ENCODE data around the gene CERS6. TPM values are rescaled to one million over a fixed set of nuclear protein-coding genes. Genes with fewer than 3 reads are reported as not detected.
A peak's percentile ranks its signal among the peaks of the same experiment; 100 is the strongest.

The CERS6 gene
- polyA plus RNA-seq, 4 donors: 6.8 to 55.4 (median 21.9) TPM

GRCh38 chr2:168710754-168711467 lies 254.8 kb downstream of the CERS6 start:
- H3K9me3 ChIP-seq (ENCODE audit: control insufficient read depth in 2 of 2, insufficient read depth in 1 of 2, low read depth in 1 of 2, low read length in 1 of 2): peaks cover 0 to 7% of the 10 kb centered on the region in 2 donors
- H3K27me3 ChIP-seq (ENCODE audit: control insufficient read depth in 3 of 3, insufficient read depth in 3 of 3, low read length in 3 of 3): no peaks in the 10 kb centered on the region
- H3K4me3 ChIP-seq (ENCODE audit: low read depth in 1 of 3, low read length in 3 of 3): no peak overlapping the region
- FAIRE-seq (no peak), DNase-seq (peak in 1 of 2 donors; percentile 53)
- H3K36me3 ChIP-seq (ENCODE audit: control insufficient read depth in 3 of 3, insufficient read depth in 2 of 3, low read depth in 1 of 3, low read length in 3 of 3): peaks cover 0 to 2% (median 0%) of the 10 kb centered on the region in 3 donors
- 80 to 86% (median 83%) methylated on average over 4 of the region's 4 CpGs for WGBS, 3 donors
- peaks cover 0 to 44% (median 2%) of the 10 kb centered on the region in 3 donors for H3K4me1 ChIP-seq (ENCODE audit: control insufficient read depth in 3 of 3, insufficient read depth in 2 of 3, low read depth in 1 of 3, low read length in 2 of 3)
- peak overlapping the region in 1 of 3 donors; percentile 56 for H3K27ac ChIP-seq (ENCODE audit: low read depth in 1 of 3, low read length in 2 of 3)

GRCh38 chr2:168712053-168712452 lies 256.0 kb downstream of the CERS6 start:
- Histone ChIP-seq H3K9me3 (ENCODE audit: control insufficient read depth in 2 of 2, insufficient read depth in 1 of 2, low read depth in 1 of 2, low read length in 1 of 2) (peaks cover 0 to 7% of the 10 kb centered on the region in 2 donors), H3K27me3 (ENCODE audit: control insufficient read depth in 3 of 3, insufficient read depth in 3 of 3, low read length in 3 of 3) (no peaks in the 10 kb centered on the region), H3K36me3 (ENCODE audit: control insufficient read depth in 3 of 3, insufficient read depth in 2 of 3, low read depth in 1 of 3, low read length in 3 of 3) (peaks cover 0 to 2% (median 0%) of the 10 kb centered on the region in 3 donors), H3K4me3 (ENCODE audit: low read depth in 1 of 3, low read length in 3 of 3) (no peak overlapping the region), H3K27ac (ENCODE audit: low read depth in 1 of 3, low read length in 2 of 3) (peak overlapping the region in 1 of 3 donors; percentile 15), H3K4me1 (ENCODE audit: control insufficient read depth in 3 of 3, insufficient read depth in 2 of 3, low read depth in 1 of 3, low read length in 2 of 3) (peaks cover 0 to 37% (median 2%) of the 10 kb centered on the region in 3 donors)
- 38 to 56% (median 56%) methylated on average over 1 of the region's 1 CpG for WGBS, 3 donors
- DNase-seq (no peak), FAIRE-seq (no peak)

DNA sequence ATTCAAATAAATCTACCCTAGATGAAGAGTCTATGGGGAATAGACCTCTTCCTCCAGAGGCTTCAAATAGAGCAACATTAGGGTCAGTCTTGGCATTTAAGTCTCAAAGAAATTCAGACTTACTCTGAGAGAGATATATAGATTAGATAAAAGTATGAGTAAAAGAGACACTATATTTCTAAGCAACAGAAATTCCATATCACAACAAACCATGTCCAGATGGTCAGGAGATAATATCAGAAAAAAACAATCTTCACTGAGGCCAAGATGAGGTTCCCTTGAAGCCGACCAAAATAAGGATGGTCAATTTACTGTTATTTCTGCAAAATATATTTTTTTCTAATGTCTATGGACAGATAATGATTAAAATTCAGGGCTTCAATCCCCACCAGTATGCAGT lies 257.3 kb downstream of the CERS6 start:
- H3K36me3 ChIP-seq (ENCODE audit: control insufficient read depth in 3 of 3, insufficient read depth in 2 of 3, low read depth in 1 of 3, low read length in 3 of 3): peaks cover 0 to 2% (median 0%) of the 10 kb centered on the region in 3 donors
- H3K4me1 ChIP-seq (ENCODE audit: control insufficient read depth in 3 of 3, insufficient read depth in 2 of 3, low read depth in 1 of 3, low read length in 2 of 3): peaks cover 0 to 27% (median 2%) of the 10 kb centered on the region in 3 donors
- FAIRE-seq (no peak), DNase-seq (no peak)
- WGBS, 3 donors: 87 to 94% (median 87%) methylated on average over 1 of the region's 1 CpG
- H3K27ac ChIP-seq (ENCODE audit: low read depth in 1 of 3, low read length in 2 of 3): no peak overlapping the region
- no peak overlapping the region for H3K4me3 ChIP-seq (ENCODE audit: low read depth in 1 of 3, low read length in 3 of 3)
- peaks cover 0 to 7% of the 10 kb centered on the region in 2 donors for H3K9me3 ChIP-seq (ENCODE audit: control insufficient read depth in 2 of 2, insufficient read depth in 1 of 2, low read depth in 1 of 2, low read length in 1 of 2)
- no peaks in the 10 kb centered on the region for H3K27me3 ChIP-seq (ENCODE audit: control insufficient read depth in 3 of 3, insufficient read depth in 3 of 3, low read length in 3 of 3)

DNA sequence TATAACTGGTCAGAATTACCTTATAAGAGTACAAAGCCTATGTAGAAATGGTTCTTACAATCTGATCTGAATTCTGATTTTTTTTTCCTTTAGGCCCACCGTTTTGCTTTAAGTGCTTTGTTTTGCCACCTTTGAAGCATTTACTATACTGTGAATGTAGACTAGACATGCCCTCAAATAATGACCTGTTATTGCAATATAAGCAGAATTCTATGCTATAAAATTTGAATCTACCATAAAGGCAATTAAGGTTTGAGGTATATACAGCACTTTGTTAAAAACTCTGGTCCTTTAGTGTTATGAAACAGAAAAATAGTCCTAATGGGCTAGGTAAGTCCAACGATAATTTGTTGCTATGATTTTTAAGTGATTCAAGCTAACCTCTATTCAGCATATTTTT lies 259.8 kb downstream of the CERS6 start:
- H3K36me3 ChIP-seq (ENCODE audit: control insufficient read depth in 3 of 3, insufficient read depth in 2 of 3, low read depth in 1 of 3, low read length in 3 of 3): peaks cover 0 to 4% (median 2%) of the 10 kb centered on the region in 3 donors
- peaks cover 0 to 7% of the 10 kb centered on the region in 2 donors for H3K9me3 ChIP-seq (ENCODE audit: control insufficient read depth in 2 of 2, insufficient read depth in 1 of 2, low read depth in 1 of 2, low read length in 1 of 2)
- WGBS, 3 donors: 88 to 91% (median 90%) methylated on average over 2 of the region's 2 CpGs
- H3K27me3 ChIP-seq (ENCODE audit: control insufficient read depth in 3 of 3, insufficient read depth in 3 of 3, low read length in 3 of 3): no peaks in the 10 kb centered on the region
- no peak overlapping the region for H3K27ac ChIP-seq (ENCODE audit: low read depth in 1 of 3, low read length in 2 of 3)
- H3K4me1 ChIP-seq (ENCODE audit: control insufficient read depth in 3 of 3, insufficient read depth in 2 of 3, low read depth in 1 of 3, low read length in 2 of 3): peaks cover 0 to 11% (median 0%) of the 10 kb centered on the region in 3 donors
- H3K4me3 ChIP-seq (ENCODE audit: low read depth in 1 of 3, low read length in 3 of 3): no peak overlapping the region
- DNase-seq: no peak
- no peak for FAIRE-seq

- H3K36me3 ChIP-seq (ENCODE audit: control insufficient read depth in 3 of 3, insufficient read depth in 2 of 3, low read depth in 1 of 3, low read length in 3 of 3): peaks cover 0 to 7% (median 2%) of the 10 kb centered on the region in 3 donors
- peaks cover 0 to 7% of the 10 kb centered on the region in 2 donors for H3K9me3 ChIP-seq (ENCODE audit: control insufficient read depth in 2 of 2, insufficient read depth in 1 of 2, low read depth in 1 of 2, low read length in 1 of 2)
- H3K27me3 ChIP-seq (ENCODE audit: control insufficient read depth in 3 of 3, insufficient read depth in 3 of 3, low read length in 3 of 3): no peaks in the 10 kb centered on the region
- H3K4me1 ChIP-seq (ENCODE audit: control insufficient read depth in 3 of 3, insufficient read depth in 2 of 3, low read depth in 1 of 3, low read length in 2 of 3): peaks cover 0 to 3% (median 0%) of the 10 kb centered on the region in 3 donors
- DNase-seq (no peak), FAIRE-seq (peak; percentile 64)
- H3K4me3 ChIP-seq (ENCODE audit: low read depth in 1 of 3, low read length in 3 of 3): no peak overlapping the region
- no peak overlapping the region for H3K27ac ChIP-seq (ENCODE audit: low read depth in 1 of 3, low read length in 2 of 3)
Measured at GRCh38 chr2:168716839-168717238, 260.8 kb downstream of the CERS6 start.

DNA sequence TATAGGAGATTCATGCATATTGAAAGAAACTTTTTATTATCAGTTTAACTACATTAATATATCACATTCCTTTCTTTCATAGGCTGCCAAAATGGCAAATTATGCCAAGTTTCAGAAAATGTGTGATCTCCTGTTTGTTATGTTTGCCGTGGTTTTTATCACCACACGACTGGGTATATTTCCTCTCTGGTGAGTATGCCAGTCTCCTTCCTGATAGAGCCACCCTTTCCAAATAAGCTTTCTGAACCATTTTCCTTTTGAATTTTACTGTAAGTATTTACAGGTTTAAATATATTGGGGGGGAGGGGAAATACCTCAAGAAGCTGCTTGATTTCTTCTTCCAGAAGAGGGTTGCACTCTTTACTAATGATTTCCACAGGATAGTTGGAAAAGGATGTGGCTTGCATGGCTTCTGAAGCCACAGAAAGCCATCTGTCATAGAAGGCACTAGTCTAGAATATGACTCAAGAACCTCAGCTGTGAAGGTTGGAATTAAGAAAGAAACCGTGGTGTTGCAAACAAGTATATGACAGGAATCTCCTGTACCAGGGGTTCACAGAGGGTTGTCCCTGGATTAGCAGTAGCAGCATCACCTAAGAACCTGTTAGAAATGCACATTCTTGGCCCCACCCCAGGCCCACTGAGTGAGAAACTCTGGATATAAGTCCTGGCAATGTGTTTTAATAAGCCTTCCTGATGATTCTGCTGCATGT lies 261.9 kb downstream of the CERS6 start:
- Histone ChIP-seq H3K4me1 (ENCODE audit: control insufficient read depth in 3 of 3, insufficient read depth in 2 of 3, low read depth in 1 of 3, low read length in 2 of 3) (no peaks in the 10 kb centered on the region), H3K9me3 (ENCODE audit: control insufficient read depth in 2 of 2, insufficient read depth in 1 of 2, low read depth in 1 of 2, low read length in 1 of 2) (peaks cover 0 to 7% of the 10 kb centered on the region in 2 donors), H3K36me3 (ENCODE audit: control insufficient read depth in 3 of 3, insufficient read depth in 2 of 3, low read depth in 1 of 3, low read length in 3 of 3) (peaks cover 0 to 11% (median 2%) of the 10 kb centered on the region in 3 donors), H3K4me3 (ENCODE audit: low read depth in 1 of 3, low read length in 3 of 3) (no peak overlapping the region), H3K27me3 (ENCODE audit: control insufficient read depth in 3 of 3, insufficient read depth in 3 of 3, low read length in 3 of 3) (no peaks in the 10 kb centered on the region), H3K27ac (ENCODE audit: low read depth in 1 of 3, low read length in 2 of 3) (no peak overlapping the region)
- 63 to 72% (median 66%) methylated on average over 3 of the region's 3 CpGs for WGBS, 3 donors
- no peak for DNase-seq
- no peak for FAIRE-seq

- no peak overlapping the region for H3K4me3 ChIP-seq (ENCODE audit: low read depth in 1 of 3, low read length in 3 of 3)
Measured at GRCh38 chr2:168718622-168719021, 262.6 kb downstream of the CERS6 start.

GRCh38 chr2:168719446-168719845 lies 263.4 kb downstream of the CERS6 start:
- H3K9me3 ChIP-seq (ENCODE audit: control insufficient read depth in 2 of 2, insufficient read depth in 1 of 2, low read depth in 1 of 2, low read length in 1 of 2): no peaks in the 10 kb centered on the region
- DNase-seq (no peak), FAIRE-seq (no peak)
- no peaks in the 10 kb centered on the region for H3K4me1 ChIP-seq (ENCODE audit: control insufficient read depth in 3 of 3, insufficient read depth in 2 of 3, low read depth in 1 of 3, low read length in 2 of 3)
- H3K27ac ChIP-seq (ENCODE audit: low read depth in 1 of 3, low read length in 2 of 3): no peak overlapping the region
- H3K36me3 ChIP-seq (ENCODE audit: control insufficient read depth in 3 of 3, insufficient read depth in 2 of 3, low read depth in 1 of 3, low read length in 3 of 3): peaks cover 0 to 17% (median 0%) of the 10 kb centered on the region in 3 donors
- no peak overlapping the region for H3K4me3 ChIP-seq (ENCODE audit: low read depth in 1 of 3, low read length in 3 of 3)
- no peaks in the 10 kb centered on the region for H3K27me3 ChIP-seq (ENCODE audit: control insufficient read depth in 3 of 3, insufficient read depth in 3 of 3, low read length in 3 of 3)

More at GRCh38 chr2:168718622-168719021, 262.6 kb downstream of the CERS6 start:
- FAIRE-seq (no peak), DNase-seq (no peak)
- Histone ChIP-seq H3K9me3 (ENCODE audit: control insufficient read depth in 2 of 2, insufficient read depth in 1 of 2, low read depth in 1 of 2, low read length in 1 of 2) (peaks cover 0 to 7% of the 10 kb centered on the region in 2 donors), H3K4me1 (ENCODE audit: control insufficient read depth in 3 of 3, insufficient read depth in 2 of 3, low read depth in 1 of 3, low read length in 2 of 3) (no peaks in the 10 kb centered on the region), H3K27me3 (ENCODE audit: control insufficient read depth in 3 of 3, insufficient read depth in 3 of 3, low read length in 3 of 3) (no peaks in the 10 kb centered on the region), H3K36me3 (ENCODE audit: control insufficient read depth in 3 of 3, insufficient read depth in 2 of 3, low read depth in 1 of 3, low read length in 3 of 3) (peaks cover 0 to 11% (median 2%) of the 10 kb centered on the region in 3 donors), H3K27ac (ENCODE audit: low read depth in 1 of 3, low read length in 2 of 3) (no peak overlapping the region)
- 67 to 75% (median 72%) methylated on average over 2 of the region's 2 CpGs for WGBS, 3 donors
